GM10266 (cell line): Measurements from ENCODE around the gene LPP.

Source experiments
- DNase-seq: peaks from one replicate; pipeline ENCODE4 v3.0.0; 2012; ENCODE audit errors: extremely low spot score
- CTCF ChIP-seq: IDR thresholded peaks from 2 replicates; pipeline ENCODE4 v1.5.1; 2012; ENCODE audit warnings: mild to moderate bottlenecking, low read depth; ENCODE audit not compliant: control insufficient read depth, insufficient read depth; ENCODE audit errors: missing control alignments

Gene LPP

GRCh38 chr3:188335656-188336055 lies 181.7 kb downstream of the LPP start:
- DNase-seq = no peak
- no peak for TF ChIP-seq CTCF

- TF ChIP-seq CTCF = no peak
- DNase-seq = no peak
These were observed 182.2 kb downstream of the LPP start for GRCh38 chr3:188336178-188336577.

GRCh38 chr3:188337232-188337631 lies 183.3 kb downstream of the LPP start:
- no peak for TF ChIP-seq CTCF
- no peak for DNase-seq

GRCh38 chr3:188338086-188338485 lies 184.1 kb downstream of the LPP start:
- TF ChIP-seq CTCF = no peak
- DNase-seq = no peak

- DNase-seq = peak; percentile 18
- TF ChIP-seq CTCF = no peak
These were observed 185.7 kb downstream of the LPP start for GRCh38 chr3:188339410-188340295.

- no peak for DNase-seq
- no peak for TF ChIP-seq CTCF
These were observed 187.5 kb downstream of the LPP start for GRCh38 chr3:188341501-188341900.

GRCh38 chr3:188342991-188343732 lies 189.2 kb downstream of the LPP start:
- no peak for DNase-seq
- TF ChIP-seq CTCF = no peak
